ENCODE data around the gene POTEH. TPM values are rescaled to one million over a fixed set of nuclear protein-coding genes. Genes with fewer than 3 reads are reported as not detected.

Gene POTEH
- total and polyA plus RNA-seq, 2 donors (not counting 3 experiments of a cell fraction or from before 2014, with no cell fraction given), result not detected

Small RNA genes lying within 50 kb of the gene (small RNA-seq; reads per million reads assigned to genes)
- gene RNU6-816P (ENCODE audit: insufficient read depth, insufficient read length, low read depth, low replicate concordance), result not detected

Other genes starting within 250 kb of the POTEH start
- gene OR11H1, start 161.8 kb upstream of the POTEH start, total RNA-seq, result not detected in 2 replicates
- gene OR11H1, start 161.8 kb upstream of the POTEH start, polyA plus RNA-seq, result not detected in 2 replicates

All from endothelial cell of umbilical vein (primary cell).